ENCODE measurements around the gene RHBDD1.
"Not testable (repeated sequence)": the region's sequence is repeated elsewhere in the genome, so short reads cannot be mapped to it uniquely, and the experiment has no call there.

The RHBDD1 gene

GRCh38 chr2:226813148-226813701 lies 22.6 kb upstream of the RHBDD1 start:
- no peak for ATAC-seq (replicated peaks)
- Mint-ChIP-seq H3K9me3 (no peaks in the 10 kb centered on the region), H3K27ac (no peak overlapping the region), H3K36me3 (ENCODE audit: insufficient read depth) (peaks cover 3% of the 10 kb centered on the region), H3K4me3 (no peak overlapping the region), H3K27me3 (peaks cover 39 to 55% of the 10 kb centered on the region in 2 donors), H3K4me1 (ENCODE audit: low read depth in 2 of 2) (no peaks in the 10 kb centered on the region)
- no peak for DNase-seq

- no peaks in the 10 kb centered on the region for H3K9me3 Mint-ChIP-seq
- ATAC-seq (replicated peaks), result no peak
Measured at GRCh38 chr2:226818930-226819329, 16.9 kb upstream of the RHBDD1 start.

GRCh38 chr2:226825056-226825455 lies 10.8 kb upstream of the RHBDD1 start:
- Mint-ChIP-seq H3K4me1 (ENCODE audit: low read depth in 2 of 2) (no peaks in the 10 kb centered on the region), H3K27ac (no peak overlapping the region), H3K9me3 (no peaks in the 10 kb centered on the region), H3K36me3 (ENCODE audit: insufficient read depth) (no peaks in the 10 kb centered on the region), H3K27me3 (no peaks in the 10 kb centered on the region), H3K4me3 (no peak overlapping the region)
- ATAC-seq (replicated peaks), result no peak
- no peak for DNase-seq

More at GRCh38 chr2:226818930-226819329, 16.9 kb upstream of the RHBDD1 start:
- Mint-ChIP-seq H3K27me3 (peaks cover 15 to 22% of the 10 kb centered on the region in 2 donors), H3K4me3 (no peak overlapping the region), H3K36me3 (ENCODE audit: insufficient read depth) (no peaks in the 10 kb centered on the region), H3K27ac (no peak overlapping the region), H3K4me1 (ENCODE audit: low read depth in 2 of 2) (no peaks in the 10 kb centered on the region)
- no peak for DNase-seq

GRCh38 chr2:226828191-226828590 lies 7.7 kb upstream of the RHBDD1 start:
- Mint-ChIP-seq H3K9me3 (no peaks in the 10 kb centered on the region), H3K27ac (no peak overlapping the region), H3K27me3 (no peaks in the 10 kb centered on the region), H3K4me1 (ENCODE audit: low read depth in 2 of 2) (peaks cover 0 to 4% of the 10 kb centered on the region in 2 donors), H3K36me3 (ENCODE audit: insufficient read depth) (no peaks in the 10 kb centered on the region), H3K4me3 (no peak overlapping the region)
- DNase-seq (no peak), ATAC-seq (replicated peaks) (no peak)

- Mint-ChIP-seq H3K27me3 (no peaks in the 10 kb centered on the region), H3K4me3 (no peak overlapping the region), H3K36me3 (ENCODE audit: insufficient read depth) (no peaks in the 10 kb centered on the region), H3K27ac (no peak overlapping the region), H3K9me3 (no peaks in the 10 kb centered on the region), H3K4me1 (ENCODE audit: low read depth in 2 of 2) (peaks cover 1 to 4% of the 10 kb centered on the region in 2 donors)
- ATAC-seq (replicated peaks) (no peak), DNase-seq (no peak)
Measured at GRCh38 chr2:226829721-226830631, 5.9 kb upstream of the RHBDD1 start.

GRCh38 chr2:226831266-226831665 lies 4.6 kb upstream of the RHBDD1 start:
- ATAC-seq (replicated peaks) (no peak), DNase-seq (no peak)
- Mint-ChIP-seq H3K27ac (no peak overlapping the region), H3K36me3 (ENCODE audit: insufficient read depth) (peaks cover 10% of the 10 kb centered on the region), H3K4me3 (no peak overlapping the region), H3K4me1 (ENCODE audit: low read depth in 2 of 2) (peaks cover 4 to 13% of the 10 kb centered on the region in 2 donors), H3K9me3 (no peaks in the 10 kb centered on the region), H3K27me3 (no peaks in the 10 kb centered on the region)

GRCh38 chr2:226832061-226832460 lies 3.8 kb upstream of the RHBDD1 start:
- Mint-ChIP-seq H3K36me3 (ENCODE audit: insufficient read depth) (peaks cover 17% of the 10 kb centered on the region), H3K27ac (no peak overlapping the region), H3K4me1 (ENCODE audit: low read depth in 2 of 2) (peaks cover 10 to 21% of the 10 kb centered on the region in 2 donors), H3K4me3 (no peak overlapping the region), H3K27me3 (no peaks in the 10 kb centered on the region), H3K9me3 (no peaks in the 10 kb centered on the region)
- no peak for DNase-seq
- ATAC-seq (replicated peaks), result no peak

- ATAC-seq (replicated peaks); H3K9me3 Mint-ChIP-seq; DNase-seq; H3K27me3 Mint-ChIP-seq: not testable (repeated sequence)
- H3K27ac Mint-ChIP-seq, result peak overlapping the region in 1 of 2 donors; percentile 99
- H3K4me3 Mint-ChIP-seq, result peak overlapping the region; percentile 79 to 87
- peaks cover 17 to 39% of the 10 kb centered on the region in 2 donors for H3K4me1 Mint-ChIP-seq (ENCODE audit: low read depth in 2 of 2)
- H3K36me3 Mint-ChIP-seq (ENCODE audit: insufficient read depth), result peaks cover 25% of the 10 kb centered on the region
Measured at GRCh38 chr2:226834880-226835279, 974 bp upstream of the RHBDD1 start.

GRCh38 chr2:226835420-226835795 lies 446 bp upstream of the RHBDD1 start:
- ATAC-seq (replicated peaks) (peak; percentile 8), DNase-seq (no peak)
- Mint-ChIP-seq H3K4me3 (peak overlapping the region; percentile 79 to 87), H3K9me3 (no peaks in the 10 kb centered on the region), H3K27me3 (no peaks in the 10 kb centered on the region), H3K36me3 (ENCODE audit: insufficient read depth) (peaks cover 25% of the 10 kb centered on the region), H3K27ac (peak overlapping the region; percentile 99), H3K4me1 (ENCODE audit: low read depth in 2 of 2) (peaks cover 21 to 44% of the 10 kb centered on the region in 2 donors)

- DNase-seq, result no peak
- ATAC-seq (replicated peaks), result peak; percentile 5
- Mint-ChIP-seq H3K9me3 (no peaks in the 10 kb centered on the region), H3K36me3 (ENCODE audit: insufficient read depth) (peaks cover 28% of the 10 kb centered on the region), H3K4me3 (peak overlapping the region; percentile 79 to 87), H3K4me1 (ENCODE audit: low read depth in 2 of 2) (peaks cover 25 to 50% of the 10 kb centered on the region in 2 donors), H3K27me3 (no peaks in the 10 kb centered on the region), H3K27ac (peak overlapping the region; percentile 99)
Measured at GRCh38 chr2:226836548-226836885, 663 bp downstream of the RHBDD1 start.

- DNase-seq, result no peak
- Mint-ChIP-seq H3K27me3 (no peaks in the 10 kb centered on the region), H3K27ac (peak overlapping the region; percentile 99), H3K4me1 (ENCODE audit: low read depth in 2 of 2) (peaks cover 25 to 46% of the 10 kb centered on the region in 2 donors), H3K36me3 (ENCODE audit: insufficient read depth) (peaks cover 28% of the 10 kb centered on the region), H3K9me3 (no peaks in the 10 kb centered on the region), H3K4me3 (peak overlapping the region; percentile 79 to 87)
- ATAC-seq (replicated peaks), result no peak
Measured at GRCh38 chr2:226837334-226837733, 1.5 kb downstream of the RHBDD1 start.

- peaks cover 28% of the 10 kb centered on the region for H3K36me3 Mint-ChIP-seq (ENCODE audit: insufficient read depth)
- peaks cover 28 to 51% of the 10 kb centered on the region in 2 donors for H3K4me1 Mint-ChIP-seq (ENCODE audit: low read depth in 2 of 2)
- peak overlapping the region; percentile 99 for H3K27ac Mint-ChIP-seq
- DNase-seq (no peak), ATAC-seq (replicated peaks) (no peak)
- peak overlapping the region; percentile 79 to 87 for H3K4me3 Mint-ChIP-seq
- H3K27me3 Mint-ChIP-seq, result no peaks in the 10 kb centered on the region
- no peaks in the 10 kb centered on the region for H3K9me3 Mint-ChIP-seq
Measured at GRCh38 chr2:226837787-226838603, 2.1 kb downstream of the RHBDD1 start.

- ATAC-seq (replicated peaks) (no peak), DNase-seq (no peak)
- H3K4me1 Mint-ChIP-seq (ENCODE audit: low read depth in 2 of 2), result peaks cover 32 to 55% of the 10 kb centered on the region in 2 donors
- H3K4me3 Mint-ChIP-seq, result peak overlapping the region; percentile 40 to 44
- H3K9me3 Mint-ChIP-seq, result no peaks in the 10 kb centered on the region
- H3K36me3 Mint-ChIP-seq (ENCODE audit: insufficient read depth), result peaks cover 28% of the 10 kb centered on the region
- peak overlapping the region; percentile 99 for H3K27ac Mint-ChIP-seq
- no peaks in the 10 kb centered on the region for H3K27me3 Mint-ChIP-seq
Measured at GRCh38 chr2:226838722-226839121, 2.9 kb downstream of the RHBDD1 start.

Data from effector memory CD8-positive, alpha-beta T cell (primary cell).